COLO668 (cell line): ENCODE data around the gene CDK19.

Experiments used
- DNase-seq: peaks from one replicate; lab custom pipeline; 2025; ENCODE audit not compliant: unreplicated experiment; lab: John Stamatoyannopoulos, UW

CDK19 gene

GRCh38 chr6:110662490-110663211 is 152.6 kb downstream of the CDK19 start:
- DNase-seq, result no peak

GRCh38 chr6:110661414-110661813 is 153.9 kb downstream of the CDK19 start:
- DNase-seq, result no peak

GRCh38 chr6:110660066-110660655 is 155.1 kb downstream of the CDK19 start:
- DNase-seq, result no peak

GRCh38 chr6:110658631-110659211 is 156.5 kb downstream of the CDK19 start:
- DNase-seq, result no peak

GRCh38 chr6:110656492-110656891 is 158.8 kb downstream of the CDK19 start:
- peak; percentile 1 for DNase-seq

- no peak for DNase-seq
Measured at GRCh38 chr6:110655821-110656220, 159.4 kb downstream of the CDK19 start.

GRCh38 chr6:110654096-110654820 is 161.0 kb downstream of the CDK19 start:
- no peak for DNase-seq

GRCh38 chr6:110653381-110653780 is 161.9 kb downstream of the CDK19 start:
- no peak for DNase-seq

GRCh38 chr6:110652520-110652919 is 162.7 kb downstream of the CDK19 start:
- DNase-seq, result no peak

- DNase-seq, result no peak
Measured at GRCh38 chr6:110650755-110651154, 164.5 kb downstream of the CDK19 start.

GRCh38 chr6:110649704-110650103 is 165.6 kb downstream of the CDK19 start:
- DNase-seq, result no peak

- no peak for DNase-seq
Measured at GRCh38 chr6:110646951-110647910, 168.0 kb downstream of the CDK19 start.

- DNase-seq, result no peak
Measured at GRCh38 chr6:110646419-110646698, 168.9 kb downstream of the CDK19 start.

GRCh38 chr6:110645685-110646418 is 169.4 kb downstream of the CDK19 start:
- DNase-seq, result no peak

- DNase-seq, result no peak
Measured at GRCh38 chr6:110643175-110643574, 172.1 kb downstream of the CDK19 start.

GRCh38 chr6:110642711-110643110 is 172.6 kb downstream of the CDK19 start:
- DNase-seq, result no peak

- DNase-seq, result no peak
Measured at GRCh38 chr6:110636781-110637180, 178.5 kb downstream of the CDK19 start.

GRCh38 chr6:110635096-110635495 is 180.2 kb downstream of the CDK19 start:
- no peak for DNase-seq

- no peak for DNase-seq
Measured at GRCh38 chr6:110633731-110634213, 181.5 kb downstream of the CDK19 start.

- peak; percentile 67 for DNase-seq
Measured at GRCh38 chr6:110629153-110629552, 186.1 kb downstream of the CDK19 start.
